Astrocyte (in vitro differentiated cells and primary cell): ENCODE measurements around the gene SCAMP3. TPM values are rescaled to one million over a fixed set of nuclear protein-coding genes. Genes with fewer than 3 reads are reported as not detected.

Experiments
- DNase-seq: peaks from one replicate; pipeline ENCODE4 v3.0.0-alpha.2; 2010; ENCODE audit warnings: low read depth
- FAIRE-seq: peaks from 2 replicates; lab custom pipeline; 2011; peaks lifted over from hg19 to GRCh38; lab: Jason Lieb, UNC
- H2AFZ ChIP-seq: 2 replicates; pipeline ENCODE4 v1.6.0; 2012; ENCODE audit warnings: low read depth, low read length, inconsistent platforms
- H3K27ac ChIP-seq: 2 replicates; pipeline ENCODE4 v1.5.1; 2011; ENCODE audit warnings: low read depth, low read length, inconsistent platforms
- H3K27me3 ChIP-seq: 2 replicates; pipeline ENCODE4 v1.6.0; 2011; ENCODE audit warnings: low read length, inconsistent platforms; ENCODE audit not compliant: insufficient read depth
- H3K36me3 ChIP-seq: 2 replicates; pipeline ENCODE4 v1.5.1; 2011; ENCODE audit warnings: low read length, inconsistent platforms; ENCODE audit not compliant: insufficient read depth
- H3K4me1 ChIP-seq: 2 replicates; pipeline ENCODE4 v1.5.1; 2011; ENCODE audit warnings: low read length, inconsistent platforms; ENCODE audit not compliant: insufficient read depth
- H3K4me2 ChIP-seq: 2 replicates; pipeline ENCODE4 v1.6.0; 2012; ENCODE audit warnings: low read length, inconsistent platforms
- H3K4me3 ChIP-seq: 2 replicates; pipeline ENCODE4 v1.5.1; 2011; ENCODE audit warnings: low read depth, mild to moderate bottlenecking, low read length, inconsistent platforms; ENCODE audit not compliant: insufficient read depth
- H3K79me2 ChIP-seq: 2 replicates; pipeline ENCODE4 v1.6.0; 2012; ENCODE audit warnings: mild to moderate bottlenecking, low read length, inconsistent platforms; ENCODE audit not compliant: insufficient read depth
- H3K9ac ChIP-seq: 2 replicates; pipeline ENCODE4 v1.6.0; 2012; ENCODE audit warnings: mild to moderate bottlenecking, low read length, inconsistent platforms
- H3K9me3 ChIP-seq: 2 replicates; pipeline ENCODE4 v1.5.1; 2012; ENCODE audit warnings: low read depth, mild to moderate bottlenecking, low read length, inconsistent platforms; ENCODE audit not compliant: insufficient read depth
- H4K20me1 ChIP-seq: 2 replicates; pipeline ENCODE4 v1.6.0; 2012; ENCODE audit warnings: low read length, inconsistent platforms; ENCODE audit not compliant: insufficient read depth
- H3K27ac Mint-ChIP-seq: one replicate; pipeline ENCODE4 v1.8.0; 2021; ENCODE audit warnings: mild to moderate bottlenecking, mixed read lengths; ENCODE audit not compliant: unreplicated experiment
- H3K27me3 Mint-ChIP-seq: one replicate; pipeline ENCODE4 v1.8.0; 2021; ENCODE audit warnings: low read depth, mixed read lengths; ENCODE audit not compliant: unreplicated experiment
- H3K36me3 Mint-ChIP-seq: one replicate; pipeline ENCODE4 v1.8.0; 2021; ENCODE audit warnings: low read depth, mixed read lengths; ENCODE audit not compliant: unreplicated experiment
- H3K4me1 Mint-ChIP-seq: one replicate; pipeline ENCODE4 v1.8.0; 2021; ENCODE audit warnings: low read depth, mixed read lengths; ENCODE audit not compliant: unreplicated experiment
- H3K4me3 Mint-ChIP-seq: one replicate; pipeline ENCODE4 v1.8.0; 2021; ENCODE audit warnings: mild to moderate bottlenecking, moderate library complexity, mixed read lengths; ENCODE audit not compliant: unreplicated experiment
- H3K9me3 Mint-ChIP-seq: one replicate; pipeline ENCODE4 v1.8.0; 2021; ENCODE audit warnings: mild to moderate bottlenecking, mixed read lengths; ENCODE audit not compliant: unreplicated experiment
- EZH2 ChIP-seq: IDR thresholded peaks from 2 replicates; pipeline ENCODE4 v1.6.1; 2012; ENCODE audit warnings: mild to moderate bottlenecking, low read length, inconsistent platforms; ENCODE audit not compliant: insufficient read depth
- total RNA-seq: library from RNA; stranded (reverse); gene quantifications from 2 replicates; pipeline ENCODE4 v1.2.1, GENCODE V29; 2021
- TF ChIP-seq, protein P1 (sequence below): IDR thresholded peaks from 2 replicates; pipeline ENCODE4 v1.5.1; 2011; ENCODE audit warnings: low read depth, mild to moderate bottlenecking, inconsistent platforms, low read length, moderate library complexity; ENCODE audit not compliant: insufficient read depth

The SCAMP3 gene
- total RNA-seq, 1 donor from 2014 or later = 68.9 TPM

DNA sequence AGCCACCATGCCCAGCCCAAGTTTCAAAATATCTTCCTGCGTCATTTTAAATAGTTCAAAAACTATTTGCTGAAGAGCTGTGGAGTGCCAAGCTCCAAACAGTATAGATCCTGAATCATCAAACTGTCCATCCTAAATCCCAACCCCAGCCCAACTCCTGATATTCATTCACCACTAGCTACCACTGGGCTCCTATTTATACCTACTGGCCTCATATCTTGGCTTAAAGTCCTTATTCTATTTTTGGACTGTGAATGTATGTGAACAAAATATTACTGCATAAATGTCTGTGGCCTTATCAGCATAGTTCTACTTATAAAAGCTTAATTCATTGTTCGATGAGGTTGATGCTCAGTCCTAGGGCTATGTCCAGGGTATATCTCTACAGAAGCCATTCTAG is 5.2 kb upstream of the SCAMP3 start:
- H3K4me3 Mint-ChIP-seq = no peak overlapping the region
- DNase-seq (no peak), FAIRE-seq (no peak)
- no peak overlapping the region for H3K4me3 ChIP-seq
- no peak overlapping the region for H3K27ac ChIP-seq
- H3K27me3 Mint-ChIP-seq = no peaks in the 10 kb centered on the region
- H3K9ac ChIP-seq = no peak overlapping the region
- H3K9me3 Mint-ChIP-seq = no peaks in the 10 kb centered on the region
- H3K4me1 Mint-ChIP-seq = peaks cover 16% of the 10 kb centered on the region
- no peaks in the 10 kb centered on the region for H3K9me3 ChIP-seq
- H3K36me3 ChIP-seq = peaks cover 76% of the 10 kb centered on the region
- no peaks in the 10 kb centered on the region for H3K27me3 ChIP-seq
- H3K36me3 Mint-ChIP-seq = peaks cover 28% of the 10 kb centered on the region
- H2AFZ ChIP-seq = no peak overlapping the region
- no peak overlapping the region for H3K4me2 ChIP-seq
- peaks cover 8% of the 10 kb centered on the region for H3K4me1 ChIP-seq
- no peak for TF ChIP-seq EZH2
- TF ChIP-seq, protein P1, sequence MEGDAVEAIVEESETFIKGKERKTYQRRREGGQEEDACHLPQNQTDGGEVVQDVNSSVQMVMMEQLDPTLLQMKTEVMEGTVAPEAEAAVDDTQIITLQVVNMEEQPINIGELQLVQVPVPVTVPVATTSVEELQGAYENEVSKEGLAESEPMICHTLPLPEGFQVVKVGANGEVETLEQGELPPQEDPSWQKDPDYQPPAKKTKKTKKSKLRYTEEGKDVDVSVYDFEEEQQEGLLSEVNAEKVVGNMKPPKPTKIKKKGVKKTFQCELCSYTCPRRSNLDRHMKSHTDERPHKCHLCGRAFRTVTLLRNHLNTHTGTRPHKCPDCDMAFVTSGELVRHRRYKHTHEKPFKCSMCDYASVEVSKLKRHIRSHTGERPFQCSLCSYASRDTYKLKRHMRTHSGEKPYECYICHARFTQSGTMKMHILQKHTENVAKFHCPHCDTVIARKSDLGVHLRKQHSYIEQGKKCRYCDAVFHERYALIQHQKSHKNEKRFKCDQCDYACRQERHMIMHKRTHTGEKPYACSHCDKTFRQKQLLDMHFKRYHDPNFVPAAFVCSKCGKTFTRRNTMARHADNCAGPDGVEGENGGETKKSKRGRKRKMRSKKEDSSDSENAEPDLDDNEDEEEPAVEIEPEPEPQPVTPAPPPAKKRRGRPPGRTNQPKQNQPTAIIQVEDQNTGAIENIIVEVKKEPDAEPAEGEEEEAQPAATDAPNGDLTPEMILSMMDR = no peak
- H3K27ac Mint-ChIP-seq = no peak overlapping the region
- peaks cover 40% of the 10 kb centered on the region for H3K79me2 ChIP-seq
- peaks cover 48% of the 10 kb centered on the region for H4K20me1 ChIP-seq

DNA sequence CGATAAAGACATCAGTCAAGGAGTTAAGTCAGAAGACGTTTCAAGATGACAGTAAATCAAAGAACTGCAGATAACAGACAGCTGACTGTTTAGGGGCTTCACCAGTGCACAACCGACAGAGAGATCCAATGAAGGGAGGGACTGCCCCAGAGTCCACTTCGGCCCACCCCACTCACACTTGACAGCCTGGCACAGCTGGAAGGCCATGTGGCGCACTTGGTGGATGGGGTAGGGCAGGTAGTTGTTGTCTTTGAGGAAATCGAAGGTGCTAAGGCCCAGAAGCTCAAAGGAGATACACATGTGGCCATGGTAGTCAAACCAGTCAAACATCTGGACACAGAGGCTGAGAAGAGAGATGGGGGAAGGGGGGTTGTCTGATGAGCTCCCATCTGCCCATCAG is 4.4 kb upstream of the SCAMP3 start:
- Histone ChIP-seq H3K4me2 (no peak overlapping the region), H3K4me3 (no peak overlapping the region), H3K4me1 (peaks cover 6% of the 10 kb centered on the region), H3K9me3 (no peaks in the 10 kb centered on the region), H3K27me3 (no peaks in the 10 kb centered on the region), H3K27ac (no peak overlapping the region), H3K79me2 (peaks cover 35% of the 10 kb centered on the region), H4K20me1 (peaks cover 40% of the 10 kb centered on the region), H2AFZ (no peak overlapping the region), H3K36me3 (peaks cover 74% of the 10 kb centered on the region), H3K9ac (peak overlapping the region; percentile 1)
- Mint-ChIP-seq H3K4me1 (peaks cover 17% of the 10 kb centered on the region), H3K4me3 (no peak overlapping the region), H3K9me3 (no peaks in the 10 kb centered on the region), H3K36me3 (peaks cover 29% of the 10 kb centered on the region), H3K27ac (no peak overlapping the region), H3K27me3 (no peaks in the 10 kb centered on the region)
- DNase-seq (no peak), FAIRE-seq (no peak)
- TF ChIP-seq, protein P1 = no peak
- no peak for TF ChIP-seq EZH2

DNA sequence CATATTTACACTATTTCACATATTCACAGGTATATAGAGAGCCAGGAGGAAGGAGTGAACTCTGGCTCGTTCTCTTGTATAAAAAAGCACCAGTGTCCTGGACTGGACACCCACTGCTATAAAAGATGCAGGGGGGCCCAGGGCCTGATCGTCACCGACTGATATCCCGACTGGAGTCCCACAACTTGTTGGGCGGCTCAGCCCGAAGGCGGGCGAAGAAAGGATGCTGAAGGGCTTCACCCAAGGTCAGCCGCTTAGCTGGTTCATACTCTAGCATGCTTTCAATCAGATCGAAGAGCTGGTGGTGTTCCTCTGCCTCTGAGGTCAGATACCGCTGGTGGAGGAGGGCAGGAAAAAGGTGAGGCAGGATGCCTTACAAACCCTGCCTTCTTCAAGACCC is 907 bp upstream of the SCAMP3 start:
- Histone ChIP-seq H3K4me3 (no peak overlapping the region), H3K79me2 (peaks cover 25% of the 10 kb centered on the region), H3K36me3 (peaks cover 50% of the 10 kb centered on the region), H3K27ac (no peak overlapping the region), H3K9me3 (no peaks in the 10 kb centered on the region), H2AFZ (no peak overlapping the region), H3K27me3 (no peaks in the 10 kb centered on the region), H3K9ac (peak overlapping the region; percentile 90), H3K4me2 (no peak overlapping the region), H4K20me1 (peaks cover 14% of the 10 kb centered on the region), H3K4me1 (peaks cover 17% of the 10 kb centered on the region)
- DNase-seq (no peak), FAIRE-seq (no peak)
- H3K27ac Mint-ChIP-seq = peak overlapping the region; percentile 95
- H3K36me3 Mint-ChIP-seq = peaks cover 24% of the 10 kb centered on the region
- no peaks in the 10 kb centered on the region for H3K9me3 Mint-ChIP-seq
- peak overlapping the region; percentile 66 for H3K4me3 Mint-ChIP-seq
- TF ChIP-seq, protein P1 = no peak
- TF ChIP-seq EZH2 = no peak
- H3K4me1 Mint-ChIP-seq = peaks cover 16% of the 10 kb centered on the region
- H3K27me3 Mint-ChIP-seq = no peaks in the 10 kb centered on the region
